IMR-90 (cell line): Measurements from ENCODE around the gene OR2A25.

Source experiments
- BHLHE40 ChIP-seq: fragments of 150-350 bp; IDR thresholded peaks from 2 replicates; pipeline ENCODE4 v1.6.1; 2016; ENCODE audit warnings: mild to moderate bottlenecking, low read depth, low read length
- CEBPB ChIP-seq: IDR thresholded peaks from 2 replicates; pipeline ENCODE4 v1.6.1; 2012; ENCODE audit warnings: low read depth, low read length, improper control_type of control experiment
- ELK1 ChIP-seq: fragments of 150-350 bp; IDR thresholded peaks from 2 replicates; pipeline ENCODE4 v1.6.1; 2016; ENCODE audit warnings: low read depth, mild to moderate bottlenecking, low read length, moderate library complexity, borderline replicate concordance
- MAFK ChIP-seq: IDR thresholded peaks from 2 replicates; pipeline ENCODE4 v1.6.1; 2012; ENCODE audit warnings: low read depth, low read length, improper control_type of control experiment
- MAZ ChIP-seq: IDR thresholded peaks from 2 replicates; pipeline ENCODE4 v1.6.1; 2012; ENCODE audit warnings: low read depth, mild to moderate bottlenecking, low read length, improper control_type of control experiment, moderate library complexity, borderline replicate concordance
- MXI1 ChIP-seq: IDR thresholded peaks from 2 replicates; pipeline ENCODE4 v1.6.1; 2012; ENCODE audit warnings: low read depth, mild to moderate bottlenecking, low read length, moderate library complexity, borderline replicate concordance
- POLR2A ChIP-seq: IDR thresholded peaks from 2 replicates; pipeline ENCODE4 v1.6.1; 2012; ENCODE audit warnings: mild to moderate bottlenecking, low read depth, low read length
- RFX5 ChIP-seq: IDR thresholded peaks from 2 replicates; pipeline ENCODE4 v1.8.0; 2012; ENCODE audit warnings: low read depth, mild to moderate bottlenecking, low read length, moderate library complexity
- TF ChIP-seq, protein P1 (sequence below): conservative IDR thresholded peaks from 2 replicates; pipeline ENCODE4 v1.5.1; 2012; ENCODE audit warnings: mild to moderate bottlenecking, low read depth, low read length, improper control_type of control experiment
- TF ChIP-seq, protein P2 (sequence below): fragments of 150-350 bp; IDR thresholded peaks from 2 replicates; pipeline ENCODE4 v1.6.1; 2017; ENCODE audit warnings: mild to moderate bottlenecking, antibody characterized with exemption, low read length, low read depth

DNA sequence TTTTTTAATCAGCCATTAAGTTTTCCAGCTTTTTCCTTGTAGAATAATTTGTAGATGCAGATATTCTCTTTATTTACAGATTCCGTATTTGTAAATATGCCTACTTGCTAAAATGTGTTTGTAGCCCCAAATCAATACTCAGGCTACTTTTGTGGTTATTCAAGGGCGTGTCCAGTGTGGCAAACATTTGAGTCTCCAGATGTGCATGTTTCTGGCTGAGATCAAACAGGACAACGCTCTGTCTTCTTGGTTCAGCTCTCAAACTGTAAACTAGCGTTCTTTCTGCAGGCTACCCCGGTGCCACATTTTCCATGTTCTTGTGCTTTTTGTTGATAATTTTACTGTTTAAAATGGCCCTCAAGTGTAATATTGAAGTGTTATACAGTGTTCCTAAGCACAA is 37.1 kb upstream of the OR2A25 start:
- TF ChIP-seq, protein P1, sequence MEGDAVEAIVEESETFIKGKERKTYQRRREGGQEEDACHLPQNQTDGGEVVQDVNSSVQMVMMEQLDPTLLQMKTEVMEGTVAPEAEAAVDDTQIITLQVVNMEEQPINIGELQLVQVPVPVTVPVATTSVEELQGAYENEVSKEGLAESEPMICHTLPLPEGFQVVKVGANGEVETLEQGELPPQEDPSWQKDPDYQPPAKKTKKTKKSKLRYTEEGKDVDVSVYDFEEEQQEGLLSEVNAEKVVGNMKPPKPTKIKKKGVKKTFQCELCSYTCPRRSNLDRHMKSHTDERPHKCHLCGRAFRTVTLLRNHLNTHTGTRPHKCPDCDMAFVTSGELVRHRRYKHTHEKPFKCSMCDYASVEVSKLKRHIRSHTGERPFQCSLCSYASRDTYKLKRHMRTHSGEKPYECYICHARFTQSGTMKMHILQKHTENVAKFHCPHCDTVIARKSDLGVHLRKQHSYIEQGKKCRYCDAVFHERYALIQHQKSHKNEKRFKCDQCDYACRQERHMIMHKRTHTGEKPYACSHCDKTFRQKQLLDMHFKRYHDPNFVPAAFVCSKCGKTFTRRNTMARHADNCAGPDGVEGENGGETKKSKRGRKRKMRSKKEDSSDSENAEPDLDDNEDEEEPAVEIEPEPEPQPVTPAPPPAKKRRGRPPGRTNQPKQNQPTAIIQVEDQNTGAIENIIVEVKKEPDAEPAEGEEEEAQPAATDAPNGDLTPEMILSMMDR = no peak
- no peak for TF ChIP-seq BHLHE40
- TF ChIP-seq, protein P2, sequence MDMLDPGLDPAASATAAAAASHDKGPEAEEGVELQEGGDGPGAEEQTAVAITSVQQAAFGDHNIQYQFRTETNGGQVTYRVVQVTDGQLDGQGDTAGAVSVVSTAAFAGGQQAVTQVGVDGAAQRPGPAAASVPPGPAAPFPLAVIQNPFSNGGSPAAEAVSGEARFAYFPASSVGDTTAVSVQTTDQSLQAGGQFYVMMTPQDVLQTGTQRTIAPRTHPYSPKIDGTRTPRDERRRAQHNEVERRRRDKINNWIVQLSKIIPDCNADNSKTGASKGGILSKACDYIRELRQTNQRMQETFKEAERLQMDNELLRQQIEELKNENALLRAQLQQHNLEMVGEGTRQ = no peak
- TF ChIP-seq MAZ = no peak
- no peak for TF ChIP-seq MXI1
- TF ChIP-seq POLR2A = no peak
- no peak for TF ChIP-seq RFX5
- TF ChIP-seq CEBPB = no peak
- no peak for TF ChIP-seq ELK1
- TF ChIP-seq MAFK = no peak
